ENCODE results near the gene RCSD1.
A peak's percentile ranks its signal among the peaks of the same experiment; 100 is the strongest.

Gene RCSD1

DNA sequence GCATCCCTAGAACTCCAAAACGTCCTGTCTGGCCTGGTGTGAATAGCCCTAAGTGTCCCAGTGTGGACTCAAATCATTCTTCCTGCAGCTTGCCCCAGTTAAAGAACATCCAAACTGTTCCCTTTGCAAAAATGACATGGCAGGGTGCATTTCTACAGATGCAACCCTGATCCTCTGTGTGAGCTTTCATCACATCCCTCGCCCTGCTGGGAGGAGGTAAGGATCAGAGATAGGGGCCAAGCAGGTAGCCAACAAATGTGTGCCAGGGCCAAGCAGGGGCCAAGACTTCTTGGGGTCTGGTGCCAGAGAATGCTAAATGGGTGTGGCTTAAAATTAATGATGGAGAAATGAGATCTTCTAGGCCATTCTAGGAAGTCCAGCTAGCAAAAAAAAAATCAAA lies 64.7 kb downstream of the RCSD1 start:
- H3K9ac ChIP-seq (ENCODE audit: low read length in 5 of 5): no peak overlapping the region
- H3K36me3 ChIP-seq (ENCODE audit: control insufficient read depth in 5 of 5, insufficient read depth in 5 of 5, low read length in 5 of 5): peaks cover 0 to 79% (median 34%) of the 10 kb centered on the region in 5 donors
- H3K9me3 ChIP-seq (ENCODE audit: control insufficient read depth in 5 of 5, low read length in 5 of 5): no peaks in the 10 kb centered on the region
- H3K4me1 ChIP-seq (ENCODE audit: control insufficient read depth in 5 of 5, insufficient read depth in 5 of 5, low read length in 5 of 5): peaks cover 2 to 18% (median 11%) of the 10 kb centered on the region in 5 donors
- no peaks in the 10 kb centered on the region for H3K27me3 ChIP-seq (ENCODE audit: control insufficient read depth in 5 of 5, insufficient read depth in 4 of 5, low read length in 5 of 5)
- H3K27ac ChIP-seq (ENCODE audit: low read depth, low read length): no peak overlapping the region
- no peak overlapping the region for H3K4me3 ChIP-seq (ENCODE audit: low read depth in 1 of 5, low read length in 5 of 5)

DNA sequence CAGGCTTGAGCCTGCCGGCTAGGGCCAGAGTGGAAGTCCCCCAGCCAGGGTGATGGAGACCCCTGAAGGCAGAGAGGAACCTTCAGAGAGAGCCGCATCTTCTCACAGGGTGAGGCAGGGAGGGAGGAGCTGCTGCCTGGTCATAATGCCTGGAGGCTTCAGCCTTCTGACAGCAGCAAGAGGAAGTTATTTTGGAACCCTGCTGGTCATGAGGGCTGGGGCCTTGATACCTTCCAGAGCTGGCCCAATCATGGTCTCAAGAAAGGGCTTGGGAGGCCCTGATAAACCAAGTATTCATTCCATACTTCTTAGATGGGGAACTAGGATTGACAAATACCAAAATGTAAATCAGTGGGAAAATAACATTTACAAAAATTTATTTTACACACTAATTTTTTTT lies 65.1 kb downstream of the RCSD1 start:
- Histone ChIP-seq H3K36me3 (ENCODE audit: control insufficient read depth in 5 of 5, insufficient read depth in 5 of 5, low read length in 5 of 5) (peaks cover 0 to 76% (median 32%) of the 10 kb centered on the region in 5 donors), H3K4me1 (ENCODE audit: control insufficient read depth in 5 of 5, insufficient read depth in 5 of 5, low read length in 5 of 5) (peaks cover 2 to 18% (median 11%) of the 10 kb centered on the region in 5 donors), H3K27me3 (ENCODE audit: control insufficient read depth in 5 of 5, insufficient read depth in 4 of 5, low read length in 5 of 5) (no peaks in the 10 kb centered on the region), H3K27ac (ENCODE audit: low read depth, low read length) (no peak overlapping the region), H3K9me3 (ENCODE audit: control insufficient read depth in 5 of 5, low read length in 5 of 5) (no peaks in the 10 kb centered on the region), H3K4me3 (ENCODE audit: low read depth in 1 of 5, low read length in 5 of 5) (no peak overlapping the region), H3K9ac (ENCODE audit: low read length in 5 of 5) (no peak overlapping the region)

DNA sequence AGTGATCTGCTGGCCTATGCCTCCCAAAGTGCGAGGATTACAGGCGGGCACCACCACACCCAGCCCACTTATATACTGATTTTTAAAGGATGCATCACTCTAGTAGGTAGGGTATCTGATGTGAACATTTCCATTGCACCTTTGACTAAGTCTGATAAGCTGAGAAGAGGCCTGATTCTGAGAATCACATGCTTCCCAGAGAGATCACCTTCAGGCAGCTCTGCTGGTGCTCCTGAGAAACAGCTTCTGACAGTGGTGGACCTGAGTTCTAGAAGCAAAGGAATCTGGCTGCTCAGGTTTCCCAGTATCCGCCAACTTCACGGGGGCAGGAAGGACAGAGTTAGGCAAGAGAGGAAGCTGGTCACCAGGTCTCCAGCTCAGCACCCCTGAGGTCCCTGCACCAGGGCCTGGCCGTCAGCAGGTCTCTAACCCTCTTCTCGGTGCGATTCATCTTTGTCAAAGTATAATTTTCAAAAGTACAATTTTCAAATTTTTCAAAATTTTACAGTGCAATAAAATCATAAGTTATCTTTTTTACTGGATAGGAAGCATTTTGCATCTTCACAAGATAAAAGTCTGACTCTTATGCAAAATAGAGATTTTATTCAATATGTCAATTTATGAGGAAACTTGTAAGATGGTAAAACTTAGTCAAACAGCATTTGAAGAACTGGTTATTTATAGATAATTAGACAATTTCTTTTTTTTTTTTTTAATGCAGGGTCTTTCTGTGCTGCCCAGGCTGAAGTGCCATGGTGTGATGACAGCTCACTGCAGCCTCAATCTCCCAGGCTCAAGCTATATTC lies 65.9 kb downstream of the RCSD1 start:
- Histone ChIP-seq H3K4me3 (ENCODE audit: low read depth in 1 of 5, low read length in 5 of 5) (no peak overlapping the region), H3K9ac (ENCODE audit: low read length in 5 of 5) (no peak overlapping the region), H3K9me3 (ENCODE audit: control insufficient read depth in 5 of 5, low read length in 5 of 5) (no peaks in the 10 kb centered on the region), H3K27me3 (ENCODE audit: control insufficient read depth in 5 of 5, insufficient read depth in 4 of 5, low read length in 5 of 5) (no peaks in the 10 kb centered on the region), H3K36me3 (ENCODE audit: control insufficient read depth in 5 of 5, insufficient read depth in 5 of 5, low read length in 5 of 5) (peaks cover 0 to 74% (median 30%) of the 10 kb centered on the region in 5 donors), H3K27ac (ENCODE audit: low read depth, low read length) (no peak overlapping the region), H3K4me1 (ENCODE audit: control insufficient read depth in 5 of 5, insufficient read depth in 5 of 5, low read length in 5 of 5) (peaks cover 2 to 18% (median 11%) of the 10 kb centered on the region in 5 donors)

DNA sequence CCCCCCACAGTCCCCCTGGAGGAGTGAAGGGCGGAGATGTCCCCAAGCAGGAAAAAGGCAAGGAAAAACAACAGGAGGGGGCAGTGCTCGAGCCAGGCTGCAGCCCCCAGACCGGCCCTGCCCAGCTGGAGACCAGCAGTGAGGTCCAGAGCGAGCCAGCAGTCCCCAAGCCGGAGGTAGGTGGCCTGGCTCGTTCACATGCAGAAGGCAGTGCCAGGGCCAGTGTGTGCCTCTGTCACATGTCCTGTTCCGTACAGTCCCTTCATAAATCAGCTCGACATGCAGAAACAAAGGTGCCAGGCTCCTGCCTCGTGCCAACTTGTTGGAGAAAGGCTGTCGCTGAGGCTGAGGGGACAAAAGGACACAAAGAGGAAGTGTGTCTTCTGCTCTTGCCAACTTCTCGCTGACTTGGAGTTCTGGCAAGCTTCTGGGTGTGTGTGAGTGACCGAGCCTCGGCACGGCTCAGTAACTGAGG lies 67.7 kb downstream of the RCSD1 start:
- Histone ChIP-seq H3K9ac (ENCODE audit: low read length in 5 of 5) (peak overlapping the region in 1 of 5 donors; percentile 28), H3K9me3 (ENCODE audit: control insufficient read depth in 5 of 5, low read length in 5 of 5) (no peaks in the 10 kb centered on the region), H3K4me1 (ENCODE audit: control insufficient read depth in 5 of 5, insufficient read depth in 5 of 5, low read length in 5 of 5) (peaks cover 2 to 18% (median 11%) of the 10 kb centered on the region in 5 donors), H3K27ac (ENCODE audit: low read depth, low read length) (no peak overlapping the region), H3K36me3 (ENCODE audit: control insufficient read depth in 5 of 5, insufficient read depth in 5 of 5, low read length in 5 of 5) (peaks cover 0 to 61% (median 26%) of the 10 kb centered on the region in 5 donors), H3K27me3 (ENCODE audit: control insufficient read depth in 5 of 5, insufficient read depth in 4 of 5, low read length in 5 of 5) (no peaks in the 10 kb centered on the region), H3K4me3 (ENCODE audit: low read depth in 1 of 5, low read length in 5 of 5) (peak overlapping the region in 2 of 5 donors; percentile 3 to 20)

DNA sequence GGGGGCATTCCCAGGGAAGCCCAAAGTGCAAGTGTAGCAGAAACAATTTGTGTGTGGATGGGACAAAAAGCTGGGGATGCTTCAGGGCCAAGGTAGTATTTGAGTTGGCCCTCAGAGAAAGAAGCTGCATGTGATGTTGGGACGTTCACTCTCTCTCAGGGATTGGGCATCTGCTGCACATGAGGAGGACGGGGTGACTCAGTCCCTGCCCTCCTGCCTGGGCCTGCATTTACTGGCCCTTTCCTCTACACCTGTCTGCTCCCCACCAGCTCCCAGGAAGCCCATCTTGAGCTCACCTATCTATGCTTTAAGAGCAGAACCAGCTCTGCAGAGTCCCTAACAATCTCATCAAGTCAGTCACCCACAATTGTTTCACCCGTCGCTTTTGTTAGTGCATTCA lies 68.3 kb downstream of the RCSD1 start:
- Histone ChIP-seq H3K4me1 (ENCODE audit: control insufficient read depth in 5 of 5, insufficient read depth in 5 of 5, low read length in 5 of 5) (peaks cover 2 to 18% (median 11%) of the 10 kb centered on the region in 5 donors), H3K9ac (ENCODE audit: low read length in 5 of 5) (peak overlapping the region in 1 of 5 donors; percentile 28), H3K27ac (ENCODE audit: low read depth, low read length) (no peak overlapping the region), H3K9me3 (ENCODE audit: control insufficient read depth in 5 of 5, low read length in 5 of 5) (no peaks in the 10 kb centered on the region), H3K36me3 (ENCODE audit: control insufficient read depth in 5 of 5, insufficient read depth in 5 of 5, low read length in 5 of 5) (peaks cover 0 to 60% (median 26%) of the 10 kb centered on the region in 5 donors), H3K27me3 (ENCODE audit: control insufficient read depth in 5 of 5, insufficient read depth in 4 of 5, low read length in 5 of 5) (no peaks in the 10 kb centered on the region), H3K4me3 (ENCODE audit: low read depth in 1 of 5, low read length in 5 of 5) (no peak overlapping the region)

DNA sequence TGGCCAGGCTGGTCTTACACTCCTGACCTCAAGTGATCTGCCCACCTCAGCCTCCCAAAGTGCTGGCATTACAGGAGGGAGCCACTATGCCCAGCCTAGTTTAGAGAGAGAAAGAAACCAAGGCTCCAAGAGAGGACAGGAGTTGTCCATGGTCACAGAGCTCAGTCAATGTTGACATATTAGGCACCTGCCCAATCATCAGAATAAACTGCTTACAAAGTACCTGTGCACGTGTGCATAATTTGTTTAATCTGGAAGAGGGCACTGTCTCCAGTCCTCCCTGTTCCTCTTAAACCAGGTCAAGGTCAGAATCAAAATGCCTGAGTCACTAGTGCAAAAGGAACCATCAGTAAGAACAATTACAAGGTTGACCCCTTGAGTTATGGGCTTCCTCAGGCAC lies 71.5 kb downstream of the RCSD1 start:
- no peak overlapping the region for H3K27ac ChIP-seq (ENCODE audit: low read depth, low read length)
- H3K9me3 ChIP-seq (ENCODE audit: control insufficient read depth in 5 of 5, low read length in 5 of 5): no peaks in the 10 kb centered on the region
- H3K4me1 ChIP-seq (ENCODE audit: control insufficient read depth in 5 of 5, insufficient read depth in 5 of 5, low read length in 5 of 5): peaks cover 2 to 18% (median 11%) of the 10 kb centered on the region in 5 donors
- H3K27me3 ChIP-seq (ENCODE audit: control insufficient read depth in 5 of 5, insufficient read depth in 4 of 5, low read length in 5 of 5): peaks cover 0 to 2% (median 0%) of the 10 kb centered on the region in 5 donors
- peaks cover 0 to 56% (median 10%) of the 10 kb centered on the region in 5 donors for H3K36me3 ChIP-seq (ENCODE audit: control insufficient read depth in 5 of 5, insufficient read depth in 5 of 5, low read length in 5 of 5)
- no peak overlapping the region for H3K4me3 ChIP-seq (ENCODE audit: low read depth in 1 of 5, low read length in 5 of 5)
- no peak overlapping the region for H3K9ac ChIP-seq (ENCODE audit: low read length in 5 of 5)

DNA sequence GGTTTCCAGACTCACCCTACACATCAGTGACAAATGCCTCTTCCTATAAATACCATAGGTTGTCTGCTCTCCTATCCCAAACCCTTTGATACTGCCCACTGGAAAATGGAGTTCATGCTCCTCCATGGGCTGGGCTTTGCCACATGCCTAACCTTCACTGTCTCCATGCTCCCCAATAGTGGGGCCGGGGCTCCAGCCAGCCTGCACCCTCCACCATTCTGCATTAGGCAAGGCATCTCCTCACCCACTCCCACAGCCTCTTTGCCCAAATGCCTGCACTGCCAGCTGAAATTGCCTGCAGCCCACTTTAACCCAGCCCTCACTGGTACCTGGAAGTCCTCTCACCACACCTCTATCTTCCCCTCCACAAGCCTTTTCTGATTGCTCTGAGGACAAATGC lies 73.5 kb downstream of the RCSD1 start:
- no peaks in the 10 kb centered on the region for H3K9me3 ChIP-seq (ENCODE audit: control insufficient read depth in 5 of 5, low read length in 5 of 5)
- H3K27ac ChIP-seq (ENCODE audit: low read depth, low read length): no peak overlapping the region
- H3K4me1 ChIP-seq (ENCODE audit: control insufficient read depth in 5 of 5, insufficient read depth in 5 of 5, low read length in 5 of 5): peaks cover 0 to under 1% (median 0%) of the 10 kb centered on the region in 5 donors
- H3K27me3 ChIP-seq (ENCODE audit: control insufficient read depth in 5 of 5, insufficient read depth in 4 of 5, low read length in 5 of 5): peaks cover 0 to 2% (median 0%) of the 10 kb centered on the region in 5 donors
- H3K4me3 ChIP-seq (ENCODE audit: low read depth in 1 of 5, low read length in 5 of 5): no peak overlapping the region
- no peak overlapping the region for H3K9ac ChIP-seq (ENCODE audit: low read length in 5 of 5)
- peaks cover 0 to 38% (median 10%) of the 10 kb centered on the region in 5 donors for H3K36me3 ChIP-seq (ENCODE audit: control insufficient read depth in 5 of 5, insufficient read depth in 5 of 5, low read length in 5 of 5)

DNA sequence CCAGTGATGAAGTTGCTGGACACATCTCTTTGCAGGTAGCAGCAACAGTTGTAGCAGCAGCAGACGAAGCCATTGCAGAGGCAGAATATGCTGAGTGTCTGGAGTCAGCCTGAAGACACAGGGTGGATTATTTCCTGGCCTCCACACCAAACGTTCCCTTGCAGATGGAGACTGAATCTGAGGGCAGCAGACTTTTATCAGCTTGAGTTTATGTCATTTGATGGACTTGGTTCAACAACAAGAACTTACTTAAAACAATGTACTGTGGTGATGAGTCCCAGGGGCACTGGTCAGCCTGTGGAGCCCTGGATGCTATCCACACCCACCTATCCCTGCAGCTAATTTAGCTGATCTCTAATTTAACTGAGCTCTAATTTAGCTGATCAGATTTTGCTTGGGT lies 74.7 kb downstream of the RCSD1 start:
- peaks cover 0 to 32% (median 10%) of the 10 kb centered on the region in 5 donors for H3K36me3 ChIP-seq (ENCODE audit: control insufficient read depth in 5 of 5, insufficient read depth in 5 of 5, low read length in 5 of 5)
- peaks cover 0 to 2% (median 0%) of the 10 kb centered on the region in 5 donors for H3K27me3 ChIP-seq (ENCODE audit: control insufficient read depth in 5 of 5, insufficient read depth in 4 of 5, low read length in 5 of 5)
- H3K27ac ChIP-seq (ENCODE audit: low read depth, low read length): no peak overlapping the region
- H3K4me3 ChIP-seq (ENCODE audit: low read depth in 1 of 5, low read length in 5 of 5): no peak overlapping the region
- H3K9ac ChIP-seq (ENCODE audit: low read length in 5 of 5): no peak overlapping the region
- H3K9me3 ChIP-seq (ENCODE audit: control insufficient read depth in 5 of 5, low read length in 5 of 5): no peaks in the 10 kb centered on the region
- peaks cover 0 to 6% (median 0%) of the 10 kb centered on the region in 5 donors for H3K4me1 ChIP-seq (ENCODE audit: control insufficient read depth in 5 of 5, insufficient read depth in 5 of 5, low read length in 5 of 5)

DNA sequence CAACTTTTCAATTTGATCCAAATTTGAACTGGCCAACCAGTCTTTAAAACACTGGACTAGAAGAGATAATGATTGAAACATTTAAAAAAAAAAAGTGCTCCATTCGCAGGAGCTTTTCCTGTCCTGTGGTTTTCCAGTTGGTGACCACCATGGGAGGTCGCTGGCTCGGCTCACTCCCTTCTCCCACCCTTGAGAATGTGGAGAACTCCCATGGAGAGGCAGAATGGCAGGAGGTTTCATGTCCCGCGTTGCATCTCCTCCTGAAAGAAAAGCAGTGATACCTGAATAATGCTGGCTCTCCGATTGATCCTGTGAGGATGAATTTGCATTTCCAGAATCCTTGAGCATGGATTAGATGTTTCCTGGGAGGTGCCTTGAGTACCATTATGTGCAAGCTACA lies 75.2 kb downstream of the RCSD1 start:
- H3K9me3 ChIP-seq (ENCODE audit: control insufficient read depth in 5 of 5, low read length in 5 of 5): no peaks in the 10 kb centered on the region
- peaks cover 0 to 6% (median 0%) of the 10 kb centered on the region in 5 donors for H3K4me1 ChIP-seq (ENCODE audit: control insufficient read depth in 5 of 5, insufficient read depth in 5 of 5, low read length in 5 of 5)
- no peak overlapping the region for H3K27ac ChIP-seq (ENCODE audit: low read depth, low read length)
- peaks cover 0 to 2% (median 0%) of the 10 kb centered on the region in 5 donors for H3K27me3 ChIP-seq (ENCODE audit: control insufficient read depth in 5 of 5, insufficient read depth in 4 of 5, low read length in 5 of 5)
- H3K36me3 ChIP-seq (ENCODE audit: control insufficient read depth in 5 of 5, insufficient read depth in 5 of 5, low read length in 5 of 5): peaks cover 0 to 30% (median 10%) of the 10 kb centered on the region in 5 donors
- H3K9ac ChIP-seq (ENCODE audit: low read length in 5 of 5): no peak overlapping the region
- no peak overlapping the region for H3K4me3 ChIP-seq (ENCODE audit: low read depth in 1 of 5, low read length in 5 of 5)

DNA sequence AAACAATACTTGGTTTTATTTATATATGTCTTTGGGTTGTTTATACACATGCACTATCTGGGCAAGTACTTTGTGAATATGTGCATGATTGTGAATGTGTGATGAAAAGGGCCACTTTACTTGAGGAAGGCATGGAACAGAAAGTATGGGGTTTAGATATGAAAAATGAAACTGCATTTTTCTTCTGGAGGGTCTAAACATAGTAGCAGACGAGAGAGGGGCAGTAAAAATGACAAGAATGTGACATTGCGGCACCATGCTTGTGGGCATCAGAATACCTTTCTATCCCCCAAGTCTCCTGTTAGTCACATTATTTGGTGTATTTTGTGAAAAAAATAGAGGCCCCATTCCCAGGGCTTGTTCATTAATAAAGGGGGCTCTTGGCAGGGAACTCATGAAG lies 76.3 kb downstream of the RCSD1 start:
- peaks cover 0 to 25% (median 7%) of the 10 kb centered on the region in 5 donors for H3K36me3 ChIP-seq (ENCODE audit: control insufficient read depth in 5 of 5, insufficient read depth in 5 of 5, low read length in 5 of 5)
- no peak overlapping the region for H3K27ac ChIP-seq (ENCODE audit: low read depth, low read length)
- H3K9ac ChIP-seq (ENCODE audit: low read length in 5 of 5): no peak overlapping the region
- H3K9me3 ChIP-seq (ENCODE audit: control insufficient read depth in 5 of 5, low read length in 5 of 5): no peaks in the 10 kb centered on the region
- H3K4me1 ChIP-seq (ENCODE audit: control insufficient read depth in 5 of 5, insufficient read depth in 5 of 5, low read length in 5 of 5): peaks cover 0 to 6% (median under 1%) of the 10 kb centered on the region in 5 donors
- H3K27me3 ChIP-seq (ENCODE audit: control insufficient read depth in 5 of 5, insufficient read depth in 4 of 5, low read length in 5 of 5): peaks cover 0 to 2% (median 0%) of the 10 kb centered on the region in 5 donors
- H3K4me3 ChIP-seq (ENCODE audit: low read depth in 1 of 5, low read length in 5 of 5): no peak overlapping the region

Measured in subcutaneous abdominal adipose tissue (tissue), 5 donors.